ENCODE results near the gene ING2. TPM values are rescaled to one million over a fixed set of nuclear protein-coding genes. Genes with fewer than 3 reads are reported as not detected.

The ING2 gene
- total and polyA plus RNA-seq, 2 donors (not counting 1 experiment from before 2014, with no cell fraction given): 7.8 to 10.0 TPM

DNA sequence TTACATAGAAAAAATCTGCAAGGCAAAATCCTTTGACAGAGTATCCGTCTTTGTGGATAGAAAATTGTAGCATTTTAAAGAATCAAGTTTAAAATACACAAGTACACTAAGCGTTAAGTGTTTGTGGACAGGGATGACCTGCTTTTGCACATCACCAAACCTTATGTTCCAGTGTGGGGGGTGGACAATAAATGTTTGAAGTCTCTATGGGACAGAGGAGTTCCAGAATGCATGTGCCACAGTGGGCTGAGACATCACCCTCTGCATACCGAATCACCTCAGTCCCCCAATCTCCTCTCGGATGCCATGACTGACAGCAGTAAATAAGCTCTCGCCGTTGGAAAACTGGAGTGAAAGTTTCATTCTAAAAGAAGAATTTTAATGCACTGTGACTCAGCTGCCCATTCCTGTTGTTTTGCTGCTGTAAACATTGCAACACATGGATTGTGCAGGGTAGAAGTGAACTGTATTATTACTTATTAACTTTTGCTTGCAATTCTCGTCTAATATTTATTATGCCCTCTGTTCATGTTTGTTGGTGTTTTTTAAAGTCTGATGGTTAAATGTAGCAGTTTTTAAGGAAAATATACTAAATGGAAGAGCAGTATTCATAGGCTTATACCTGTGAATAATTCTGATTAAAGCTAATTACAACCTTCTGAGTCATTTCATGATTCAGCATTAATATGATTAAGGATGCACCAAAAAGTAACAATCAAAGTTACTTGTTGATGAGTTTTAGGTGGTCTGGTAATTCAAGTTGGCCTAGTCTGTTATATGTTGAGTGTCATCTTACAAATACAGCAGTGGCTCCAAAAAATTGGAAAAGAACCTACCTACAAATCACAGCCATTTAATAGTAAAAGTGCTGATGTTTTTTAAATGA is 36.4 kb upstream of the ING2 start:
- no peaks in the 10 kb centered on the region for H3K79me2 ChIP-seq (ENCODE audit: control insufficient read depth, insufficient read depth, low read length)
- Mint-ChIP-seq H3K9me3 (ENCODE audit: insufficient read depth) (peaks cover 2% of the 10 kb centered on the region), H3K4me1 (peaks cover 5% of the 10 kb centered on the region), H3K4me3 (no peak overlapping the region), H3K27ac (no peak overlapping the region), H3K27me3 (no peaks in the 10 kb centered on the region)
- no peaks in the 10 kb centered on the region for H3K27me3 ChIP-seq (replicated peaks in 1 of 4; ENCODE audit: control extremely low read depth in 1 of 4, control insufficient read depth in 3 of 4, insufficient read depth in 4 of 4, low read length in 3 of 4)
- 93% methylated on average over 2 of the region's 7 CpGs for WGBS (ENCODE audit: insufficient coverage)
- DNase-seq: no peak
- ChIA-PET POLR2A (no interaction called here), CTCF (interaction anchor here (0.9 to 1.8 kb wide), 3 partner anchors 18 to 699 kb away, joined by 3 to 9 read pairs (median 6); no protein-coding TSS in a partner anchor)
- H3K9ac ChIP-seq (ENCODE audit: low read length): no peak overlapping the region
- H2AFZ ChIP-seq (ENCODE audit: insufficient read depth, low read depth, low read length, poor library complexity, severe bottlenecking): no peak overlapping the region
- no peak overlapping the region for H3K4me3 ChIP-seq (ENCODE audit: control extremely low read depth in 1 of 5, extremely low read depth in 1 of 5, insufficient read depth in 1 of 5, low read depth in 2 of 5, low read length in 4 of 5)
- no peaks in the 10 kb centered on the region for H4K20me1 ChIP-seq (ENCODE audit: control insufficient read depth, insufficient read depth, low read length, poor library complexity, severe bottlenecking)
- TF ChIP-seq, protein P1, sequence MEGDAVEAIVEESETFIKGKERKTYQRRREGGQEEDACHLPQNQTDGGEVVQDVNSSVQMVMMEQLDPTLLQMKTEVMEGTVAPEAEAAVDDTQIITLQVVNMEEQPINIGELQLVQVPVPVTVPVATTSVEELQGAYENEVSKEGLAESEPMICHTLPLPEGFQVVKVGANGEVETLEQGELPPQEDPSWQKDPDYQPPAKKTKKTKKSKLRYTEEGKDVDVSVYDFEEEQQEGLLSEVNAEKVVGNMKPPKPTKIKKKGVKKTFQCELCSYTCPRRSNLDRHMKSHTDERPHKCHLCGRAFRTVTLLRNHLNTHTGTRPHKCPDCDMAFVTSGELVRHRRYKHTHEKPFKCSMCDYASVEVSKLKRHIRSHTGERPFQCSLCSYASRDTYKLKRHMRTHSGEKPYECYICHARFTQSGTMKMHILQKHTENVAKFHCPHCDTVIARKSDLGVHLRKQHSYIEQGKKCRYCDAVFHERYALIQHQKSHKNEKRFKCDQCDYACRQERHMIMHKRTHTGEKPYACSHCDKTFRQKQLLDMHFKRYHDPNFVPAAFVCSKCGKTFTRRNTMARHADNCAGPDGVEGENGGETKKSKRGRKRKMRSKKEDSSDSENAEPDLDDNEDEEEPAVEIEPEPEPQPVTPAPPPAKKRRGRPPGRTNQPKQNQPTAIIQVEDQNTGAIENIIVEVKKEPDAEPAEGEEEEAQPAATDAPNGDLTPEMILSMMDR (IDR thresholded peaks at IDR 0.05): no peak
- no peak for TF ChIP-seq EZH2 (IDR thresholded peaks at IDR 0.05; ENCODE audit: borderline replicate concordance, insufficient read depth, low read depth, low read length, poor library complexity, severe bottlenecking)
- no peak overlapping the region for H3K27ac ChIP-seq (ENCODE audit: low read length in 2 of 2)
- H3K9me3 ChIP-seq (ENCODE audit: control extremely low read depth in 1 of 3, control insufficient read depth in 2 of 3, insufficient read depth in 1 of 3, low read length in 2 of 3): peaks cover 0 to 10% (median 3%) of the 10 kb centered on the region in 3 donors
- ATAC-seq (ENCODE audit: low read depth): no peak
- no peaks in the 10 kb centered on the region for H3K4me1 ChIP-seq (ENCODE audit: control insufficient read depth in 2 of 2, insufficient read depth in 2 of 2, low read length in 2 of 2)
- H3K36me3 ChIP-seq (replicated peaks in 1 of 2; ENCODE audit: control extremely low read depth in 1 of 2, control insufficient read depth in 1 of 2, extremely low read depth in 1 of 2, insufficient read depth in 2 of 2, low read length in 1 of 2): no peaks in the 10 kb centered on the region
- no peak overlapping the region for H3K4me2 ChIP-seq (replicated peaks; ENCODE audit: low read depth, low read length, poor library complexity, severe bottlenecking)
- intact Hi-C loops (cut with micrococcal nuclease): no loop called here

DNA sequence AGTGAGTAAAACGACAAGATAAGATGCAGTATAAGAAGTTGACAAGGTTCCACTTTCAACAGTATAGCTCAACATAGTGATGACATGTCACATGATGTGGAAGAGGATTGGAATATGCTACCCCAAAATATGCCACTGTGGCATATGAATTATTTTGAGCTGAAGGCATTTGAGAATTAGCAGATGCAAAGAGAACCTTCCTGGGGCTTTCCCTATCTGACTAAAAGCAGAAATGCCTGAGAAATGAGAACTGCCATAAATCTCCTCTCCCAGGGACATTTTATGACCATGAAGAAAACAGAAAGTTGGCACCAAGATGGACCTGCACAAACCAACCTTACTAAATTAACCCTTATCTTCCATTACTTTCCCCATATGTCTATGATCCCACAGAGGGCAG is 35.6 kb upstream of the ING2 start:
- Histone ChIP-seq H3K4me3 (ENCODE audit: control extremely low read depth in 1 of 5, extremely low read depth in 1 of 5, insufficient read depth in 1 of 5, low read depth in 2 of 5, low read length in 4 of 5) (no peak overlapping the region), H3K9me3 (ENCODE audit: control extremely low read depth in 1 of 3, control insufficient read depth in 2 of 3, insufficient read depth in 1 of 3, low read length in 2 of 3) (peaks cover 0 to 5% (median 3%) of the 10 kb centered on the region in 3 donors), H3K27ac (ENCODE audit: low read length in 2 of 2) (no peak overlapping the region), H3K27me3 (replicated peaks in 1 of 4; ENCODE audit: control extremely low read depth in 1 of 4, control insufficient read depth in 3 of 4, insufficient read depth in 4 of 4, low read length in 3 of 4) (no peaks in the 10 kb centered on the region), H2AFZ (ENCODE audit: insufficient read depth, low read depth, low read length, poor library complexity, severe bottlenecking) (no peak overlapping the region), H3K4me1 (ENCODE audit: control insufficient read depth in 2 of 2, insufficient read depth in 2 of 2, low read length in 2 of 2) (no peaks in the 10 kb centered on the region), H3K4me2 (replicated peaks; ENCODE audit: low read depth, low read length, poor library complexity, severe bottlenecking) (no peak overlapping the region), H3K79me2 (ENCODE audit: control insufficient read depth, insufficient read depth, low read length) (no peaks in the 10 kb centered on the region), H4K20me1 (ENCODE audit: control insufficient read depth, insufficient read depth, low read length, poor library complexity, severe bottlenecking) (no peaks in the 10 kb centered on the region), H3K36me3 (replicated peaks in 1 of 2; ENCODE audit: control extremely low read depth in 1 of 2, control insufficient read depth in 1 of 2, extremely low read depth in 1 of 2, insufficient read depth in 2 of 2, low read length in 1 of 2) (no peaks in the 10 kb centered on the region), H3K9ac (ENCODE audit: low read length) (no peak overlapping the region)
- no peak for TF ChIP-seq EZH2 (IDR thresholded peaks at IDR 0.05; ENCODE audit: borderline replicate concordance, insufficient read depth, low read depth, low read length, poor library complexity, severe bottlenecking)
- TF ChIP-seq, protein P1 (IDR thresholded peaks at IDR 0.05): no peak
- H3K27ac Mint-ChIP-seq: no peak overlapping the region
- no peaks in the 10 kb centered on the region for H3K27me3 Mint-ChIP-seq
- ChIA-PET CTCF (interaction anchor here (0.9 to 1.8 kb wide), 3 partner anchors 18 to 698 kb away, joined by 3 to 9 read pairs (median 6); no protein-coding TSS in a partner anchor), POLR2A (no interaction called here)
- ATAC-seq (ENCODE audit: low read depth) (no peak), DNase-seq (no peak)
- intact Hi-C loops (cut with micrococcal nuclease): no loop called here
- H3K4me1 Mint-ChIP-seq: peaks cover 5% of the 10 kb centered on the region
- peaks cover 2% of the 10 kb centered on the region for H3K9me3 Mint-ChIP-seq (ENCODE audit: insufficient read depth)
- WGBS (ENCODE audit: insufficient coverage): no CpG with 5 or more reads among the region's 1 CpG
- H3K4me3 Mint-ChIP-seq: no peak overlapping the region

Data from B cell (primary cell).